HG02588 (cell line): ENCODE measurements around the gene ZSCAN18.

ENCODE experiments used
- ATAC-seq: cut with Tn5 transposase; IDR thresholded peaks from one replicate; pipeline ENCODE4 v1.9.1; 2021; ENCODE audit warnings: mild to moderate bottlenecking, moderate library complexity; ENCODE audit not compliant: unreplicated experiment

Gene ZSCAN18

DNA sequence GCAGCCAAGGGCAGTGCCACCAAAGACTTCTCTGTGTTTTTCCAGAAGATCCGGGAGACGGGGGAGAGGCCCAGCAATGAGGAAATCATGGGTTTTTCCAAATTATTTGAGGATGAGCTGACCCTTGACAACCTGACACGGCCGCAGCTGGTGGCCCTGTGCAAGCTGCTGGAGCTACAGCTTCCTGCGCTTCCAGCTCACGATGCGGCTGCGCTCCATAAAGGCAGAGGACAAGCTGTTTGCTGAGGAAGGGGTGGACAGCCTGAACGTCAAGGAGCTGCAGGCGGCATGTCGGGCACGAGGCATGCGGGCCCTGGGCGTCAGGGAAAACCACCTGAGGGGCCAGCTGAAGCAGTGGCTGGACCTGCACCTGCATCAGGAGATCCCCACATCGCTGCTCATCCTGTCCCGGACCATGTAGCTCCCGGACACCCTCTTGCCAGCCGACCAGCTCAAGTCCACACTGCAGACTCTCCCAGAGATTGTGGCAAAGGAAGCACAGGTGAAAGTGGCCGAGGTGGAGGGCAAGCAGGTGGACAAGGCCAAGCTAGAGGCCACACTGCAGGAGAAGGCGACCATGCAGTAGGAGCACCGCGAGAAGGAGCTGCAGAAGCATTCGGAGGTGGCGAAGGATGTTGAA, 52.5 kb downstream of the ZSCAN18 start:
- no peak for ATAC-seq

DNA sequence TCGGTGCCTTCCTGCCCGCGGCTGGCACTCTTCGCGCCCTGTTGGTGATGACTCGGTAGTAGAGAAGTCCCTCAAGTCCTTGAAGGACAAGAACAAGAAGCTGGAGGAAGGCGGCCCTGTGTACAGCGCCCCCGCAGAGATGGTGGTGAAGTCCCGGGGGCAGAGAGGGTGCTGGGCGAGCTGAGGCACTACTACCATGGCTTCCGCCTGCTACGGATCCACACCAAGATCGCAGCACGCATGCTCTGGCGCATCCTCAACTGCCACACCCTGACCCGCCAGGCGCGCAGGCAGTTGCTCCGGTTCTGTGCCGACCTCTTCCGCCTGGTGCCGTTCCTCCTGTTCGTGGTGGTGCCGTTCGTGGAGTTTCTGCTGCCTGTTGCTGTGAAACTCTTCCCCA, 53.1 kb downstream of the ZSCAN18 start:
- ATAC-seq, result no peak

DNA sequence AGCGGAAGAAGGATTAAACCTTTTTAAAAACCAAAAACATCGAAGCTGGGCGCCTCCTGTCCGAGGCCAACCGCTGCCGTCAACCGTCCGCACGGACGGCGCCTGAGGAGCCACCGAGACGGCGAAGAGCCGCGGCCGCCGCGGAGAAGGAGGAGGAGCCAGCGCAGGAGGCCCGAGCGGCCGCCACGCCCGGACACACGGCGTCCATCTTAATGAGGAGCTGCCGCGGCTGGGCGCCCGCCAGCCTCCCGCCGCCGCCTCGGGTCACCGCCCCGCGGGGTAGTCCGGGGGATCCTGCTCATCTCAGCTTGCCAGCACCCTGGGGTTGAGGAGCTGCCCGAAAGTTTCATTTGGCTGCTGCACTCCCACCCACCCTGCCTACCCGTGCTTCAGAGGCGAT, 53.6 kb downstream of the ZSCAN18 start:
- ATAC-seq, result no peak

DNA sequence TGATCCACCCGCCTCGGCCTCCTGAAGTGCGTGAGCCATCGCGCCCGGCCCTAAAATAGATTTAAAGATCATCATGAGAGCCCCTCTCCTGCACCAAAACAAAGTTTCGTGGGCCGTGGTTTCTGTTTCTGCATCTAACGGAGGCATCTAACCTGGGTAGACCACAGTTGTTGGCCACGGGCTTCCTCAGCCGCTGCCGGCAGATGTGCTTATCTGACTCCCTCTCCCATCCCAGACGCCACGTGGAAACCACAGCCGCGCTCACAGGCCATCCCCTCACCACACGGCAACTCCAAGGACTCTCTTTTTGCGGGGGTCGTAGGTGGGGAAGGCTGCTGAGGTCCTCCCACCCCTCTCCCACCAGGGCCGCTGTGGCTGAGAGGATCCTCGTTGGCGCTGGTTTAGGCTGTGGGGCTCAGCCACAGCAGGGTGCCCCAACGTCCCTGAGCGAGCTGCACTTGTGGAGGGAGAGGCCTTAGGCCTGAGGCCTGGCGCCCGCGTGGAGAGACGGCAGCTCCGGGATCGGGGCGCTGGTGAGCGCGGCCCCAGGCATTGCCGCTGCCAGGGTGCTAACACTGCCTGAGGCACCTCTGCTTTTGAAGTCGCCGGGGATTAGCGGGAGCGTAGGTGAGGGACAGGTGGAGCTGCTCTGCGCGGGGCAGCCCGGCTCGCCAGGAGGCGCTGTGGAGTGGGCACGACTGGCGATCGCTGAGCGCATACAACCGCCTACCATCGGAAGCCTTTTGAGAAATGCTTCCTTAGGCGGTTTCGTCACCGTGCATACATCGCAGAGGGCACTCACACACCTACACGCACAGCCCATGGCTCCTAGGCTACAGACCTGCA, 55.3 kb downstream of the ZSCAN18 start:
- ATAC-seq, result no peak

DNA sequence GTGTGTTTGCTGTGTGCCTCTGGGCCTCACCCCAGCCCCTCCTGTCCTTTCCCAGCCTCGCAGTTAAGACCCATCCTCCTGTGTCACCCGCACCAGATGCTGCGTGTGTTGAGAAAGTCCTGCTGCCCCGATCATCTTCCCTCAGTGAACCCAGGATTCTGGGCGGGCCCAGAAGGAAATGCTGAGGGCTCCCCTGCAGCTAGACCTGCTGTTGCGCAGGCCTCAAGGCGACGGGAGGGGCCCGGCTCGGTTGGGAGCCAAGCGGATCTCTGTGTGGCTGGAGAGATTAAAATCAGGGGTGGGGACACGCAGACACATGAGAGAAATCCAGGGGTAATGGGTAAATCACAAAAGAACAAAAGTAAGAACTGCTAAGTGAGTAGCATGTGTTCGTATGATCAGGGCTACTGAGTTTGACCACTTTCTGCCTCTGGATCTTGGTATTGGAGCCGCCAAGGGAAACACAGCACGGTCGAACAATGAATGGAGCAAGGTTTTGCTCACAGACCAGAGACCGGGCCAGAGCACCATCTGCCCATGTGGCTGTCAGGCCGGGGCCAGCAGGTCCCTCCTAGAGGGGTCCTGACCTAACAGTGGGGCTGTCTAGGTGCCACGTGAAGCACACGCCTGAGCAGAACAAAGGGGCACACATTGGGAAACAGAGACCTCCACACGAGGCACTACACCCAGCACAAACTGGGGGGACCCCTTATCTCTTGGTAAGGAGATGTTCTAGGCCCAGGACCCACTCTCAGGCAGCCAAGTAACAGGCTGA, 57.1 kb downstream of the ZSCAN18 start:
- no peak for ATAC-seq

DNA sequence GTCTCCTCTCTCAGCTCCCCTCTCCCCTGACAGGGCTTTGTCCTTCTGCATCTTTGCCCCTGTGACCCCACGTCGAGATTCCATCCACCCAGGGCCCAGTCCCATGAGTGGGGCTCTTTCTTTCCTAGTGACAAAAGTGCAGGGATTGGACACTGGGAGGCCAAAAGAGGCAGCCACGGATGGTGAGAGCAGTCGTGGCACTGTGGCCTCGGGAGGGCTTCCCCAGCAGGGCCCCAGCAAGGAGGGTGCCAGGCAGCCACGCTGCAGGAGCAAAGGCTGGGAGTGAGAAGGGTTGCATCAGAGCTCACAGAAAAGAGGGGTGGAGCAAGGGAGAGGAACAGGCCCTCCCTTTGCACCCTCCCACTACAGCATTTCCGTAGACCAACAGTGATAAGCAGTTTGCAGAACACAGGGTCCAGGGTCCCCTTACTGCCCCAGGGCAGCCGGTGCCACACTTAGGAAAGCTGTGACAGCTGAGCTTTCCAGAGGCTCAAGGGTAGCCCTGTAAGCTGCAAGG, 59.3 kb downstream of the ZSCAN18 start:
- no peak for ATAC-seq

DNA sequence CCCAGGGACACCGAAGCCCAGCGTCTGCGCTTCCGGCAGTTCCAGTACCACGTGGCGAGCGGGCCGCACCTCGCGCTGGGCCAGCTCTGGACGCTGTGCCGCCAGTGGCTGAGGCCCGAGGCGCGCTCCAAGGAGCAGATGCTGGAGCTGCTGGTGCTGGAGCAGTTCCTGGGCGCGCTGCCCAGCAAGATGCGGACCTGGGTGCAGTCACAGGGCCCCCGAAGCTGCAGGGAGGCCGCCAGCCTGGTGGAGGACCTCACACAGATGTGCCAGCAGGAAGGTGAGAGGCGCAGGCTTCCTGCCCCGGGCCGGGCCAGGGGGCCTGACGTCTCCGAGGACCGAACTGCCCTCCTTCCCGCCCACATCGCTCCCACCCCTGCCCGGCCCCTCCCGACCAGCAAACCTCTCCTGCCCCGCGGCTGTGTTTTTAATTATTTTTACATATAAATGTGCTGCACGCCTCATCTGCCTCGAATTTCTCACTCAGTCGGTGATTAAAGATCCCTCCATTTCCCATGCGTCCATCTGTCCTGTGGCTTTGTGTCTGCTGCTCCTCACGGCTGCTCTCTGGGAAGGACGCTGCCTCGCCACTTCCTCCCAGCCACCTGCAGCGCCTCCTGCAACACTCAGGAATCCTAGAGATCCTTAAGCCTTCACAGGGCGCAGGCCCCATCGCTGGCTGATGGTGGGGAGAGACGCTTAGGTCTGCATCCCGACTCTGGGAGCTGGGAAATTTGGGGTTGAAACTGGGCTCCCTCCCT, 59.9 kb downstream of the ZSCAN18 start:
- no peak for ATAC-seq

DNA sequence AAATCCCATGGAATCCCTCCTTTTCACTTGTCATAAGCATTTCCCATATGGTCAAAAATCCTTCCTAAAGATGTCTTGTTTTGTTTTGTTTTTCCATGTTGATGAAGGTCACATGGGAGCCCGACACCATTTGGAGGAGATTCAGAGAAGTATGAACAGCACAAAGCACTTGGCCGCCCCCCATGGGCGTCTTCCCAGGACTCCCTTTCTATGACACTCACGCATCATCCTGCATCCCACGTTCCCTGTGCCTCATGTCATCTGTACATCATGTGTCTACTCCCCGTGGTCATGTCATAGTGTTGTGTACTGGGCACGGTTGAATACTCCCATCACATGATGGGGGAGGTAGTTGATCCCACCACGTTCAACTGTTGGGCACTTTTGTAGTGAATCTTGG, 62.2 kb downstream of the ZSCAN18 start:
- no peak for ATAC-seq

DNA sequence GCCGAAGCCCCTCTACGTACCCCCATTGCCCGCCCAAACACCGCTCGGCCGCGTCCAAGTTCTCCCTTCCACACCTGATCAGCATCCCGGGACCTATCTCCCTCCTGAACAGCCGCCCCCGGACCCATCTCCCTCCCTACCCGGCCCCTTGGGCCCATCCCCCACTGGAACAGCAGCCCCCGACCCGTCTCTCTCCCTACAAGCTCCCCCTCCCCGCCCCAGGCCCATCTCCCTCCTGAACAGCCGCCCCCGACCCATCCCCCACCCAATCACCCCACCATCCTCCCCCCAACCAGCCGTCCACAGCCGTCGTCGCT, 63.6 kb downstream of the ZSCAN18 start:
- no peak for ATAC-seq
